GM12892 (cell line): ENCODE data around the gene NHLRC3.

Experiments
- POLR2A ChIP-seq: IDR thresholded peaks from 2 replicates; pipeline ENCODE4 v1.6.1; 2011; ENCODE audit warnings: low read depth, low read length, control low read depth
- POLR2AphosphoS5 ChIP-seq: IDR thresholded peaks from 2 replicates; pipeline ENCODE4 v1.6.1; 2011; ENCODE audit warnings: low read depth, low read length, control low read depth

DNA sequence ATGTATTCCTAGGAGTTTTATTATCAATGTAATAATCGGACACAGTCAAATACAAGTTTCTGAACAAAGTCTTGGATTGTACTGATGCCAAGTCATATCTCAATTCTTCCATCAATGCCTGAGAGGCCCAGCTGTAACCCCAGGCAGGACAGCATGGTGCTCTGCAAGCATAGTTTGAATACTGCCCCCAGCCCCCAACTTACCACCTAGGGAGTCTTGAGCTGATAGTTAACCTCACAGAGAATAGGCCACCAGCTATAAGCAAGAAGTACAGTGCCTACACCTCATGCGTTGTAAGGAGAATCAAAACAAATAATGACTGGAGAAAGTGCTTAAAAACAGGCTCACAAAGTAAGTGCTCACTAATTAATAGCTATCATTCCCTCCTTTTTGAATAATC lies 3.1 kb upstream of the NHLRC3 start:
- TF ChIP-seq POLR2AphosphoS5 (no peak), POLR2A (no peak)
